AG04450 (cell line): ENCODE data around the gene ADAMTS17. TPM values are rescaled to one million over a fixed set of nuclear protein-coding genes. Genes with fewer than 3 reads are reported as not detected.

Experiments used
- CTCF ChIA-PET: fragments of 300-600, 350-600 bp; formaldehyde crosslinking; extraction: SDS; loops from one replicate; lab custom pipeline; 2022; ENCODE audit warnings: antibody characterized with exemption, inconsistent platforms; lab: Charles Lee
- POLR2A ChIA-PET: fragments of 350-600 bp; formaldehyde crosslinking; extraction: SDS; loops from one replicate; lab custom pipeline; 2021; ENCODE audit warnings: antibody characterized with exemption, inconsistent platforms; lab: Yijun Ruan, JAX
- DNase-seq: peaks from one replicate; pipeline ENCODE4 v3.0.0-alpha.2; 2011; ENCODE audit warnings: low read depth, low spot score
- H3K27ac ChIP-seq: one replicate; pipeline ENCODE4 v1.5.1; 2012; ENCODE audit warnings: low read depth, low read length, control low read depth
- H3K27me3 ChIP-seq: one replicate; pipeline ENCODE4 v1.6.0; 2012; ENCODE audit warnings: low read length; ENCODE audit not compliant: control insufficient read depth, insufficient read depth
- H3K4me3 ChIP-seq: 2 replicates; pipeline ENCODE4 v1.5.1; 2011; ENCODE audit warnings: mild to moderate bottlenecking, low read depth, low read length, control low read depth
- H3K9me3 ChIP-seq: 2 replicates; pipeline ENCODE4 v1.5.1; 2012; ENCODE audit warnings: low read length; ENCODE audit not compliant: control insufficient read depth, insufficient read depth
- polyA plus RNA-seq: library from polyadenylated mRNA; depleted of rRNA; stranded (reverse); fragments of >200 nt; gene quantifications from 2 replicates; pipeline ENCODE4 v1.2.3, GENCODE V29; 2011
- TF ChIP-seq, protein P1 (sequence below): IDR thresholded peaks from 2 replicates; pipeline ENCODE4 v1.5.1; 2011; ENCODE audit warnings: low read depth, low read length, control low read depth, inconsistent platforms

ADAMTS17 gene
- polyA plus RNA-seq, 1 experiment = 0.06 TPM

DNA sequence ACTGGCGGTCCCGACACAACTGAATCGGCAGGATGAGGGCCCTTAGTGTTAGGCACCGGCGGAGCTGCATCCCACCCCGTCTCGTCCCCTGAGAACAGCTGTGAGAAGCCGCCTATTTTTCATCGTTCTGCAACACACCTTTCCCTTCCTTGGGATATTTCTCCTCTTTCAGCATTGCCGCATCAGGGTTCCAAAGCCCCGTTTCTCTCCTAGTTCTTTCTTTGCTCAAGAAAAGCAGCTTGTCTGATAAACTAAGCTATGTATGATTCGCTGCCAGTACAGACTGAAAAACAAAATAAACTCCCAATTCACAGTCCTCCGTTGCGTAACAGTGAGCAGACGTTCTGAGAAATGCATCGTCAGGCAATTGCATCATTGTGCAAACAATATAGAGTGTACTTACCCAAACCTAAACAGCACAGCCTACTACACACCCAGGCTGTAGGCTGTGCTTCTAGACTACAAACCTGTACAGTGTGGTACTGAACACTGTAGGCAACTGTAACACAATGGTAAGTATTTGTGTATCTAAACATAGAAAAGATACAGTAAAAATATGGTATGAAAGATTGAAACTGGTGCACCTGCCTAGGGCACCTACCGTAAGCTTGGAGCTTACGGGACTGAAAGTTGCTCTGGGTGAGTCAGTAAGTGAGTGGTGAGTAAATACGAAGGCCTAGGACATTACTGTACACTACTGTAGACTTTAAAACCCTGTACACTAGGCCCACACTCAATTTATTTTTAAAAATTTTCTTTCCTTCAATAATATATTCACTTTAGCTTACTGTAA lies 8.9 kb upstream of the ADAMTS17 start:
- Histone ChIP-seq H3K27me3 (no peaks in the 10 kb centered on the region), H3K9me3 (peaks cover 6% of the 10 kb centered on the region; the same call in 1 of the 2 replicates), H3K4me3 (peak overlapping the region; percentile 31; the same call in 1 of the 2 replicates), H3K27ac (peak overlapping the region; percentile 61)
- DNase-seq = no peak
- CTCF ChIA-PET = interaction anchor here (0.6 to 4.1 kb wide), 29 partner anchors 8 to 1078 kb away, joined by 3 to 85 read pairs (median 4); partner anchors contain the start of genes ADAMTS17, ASB7 and LINS1
- POLR2A ChIA-PET = no interaction called here
- TF ChIP-seq, protein P1, sequence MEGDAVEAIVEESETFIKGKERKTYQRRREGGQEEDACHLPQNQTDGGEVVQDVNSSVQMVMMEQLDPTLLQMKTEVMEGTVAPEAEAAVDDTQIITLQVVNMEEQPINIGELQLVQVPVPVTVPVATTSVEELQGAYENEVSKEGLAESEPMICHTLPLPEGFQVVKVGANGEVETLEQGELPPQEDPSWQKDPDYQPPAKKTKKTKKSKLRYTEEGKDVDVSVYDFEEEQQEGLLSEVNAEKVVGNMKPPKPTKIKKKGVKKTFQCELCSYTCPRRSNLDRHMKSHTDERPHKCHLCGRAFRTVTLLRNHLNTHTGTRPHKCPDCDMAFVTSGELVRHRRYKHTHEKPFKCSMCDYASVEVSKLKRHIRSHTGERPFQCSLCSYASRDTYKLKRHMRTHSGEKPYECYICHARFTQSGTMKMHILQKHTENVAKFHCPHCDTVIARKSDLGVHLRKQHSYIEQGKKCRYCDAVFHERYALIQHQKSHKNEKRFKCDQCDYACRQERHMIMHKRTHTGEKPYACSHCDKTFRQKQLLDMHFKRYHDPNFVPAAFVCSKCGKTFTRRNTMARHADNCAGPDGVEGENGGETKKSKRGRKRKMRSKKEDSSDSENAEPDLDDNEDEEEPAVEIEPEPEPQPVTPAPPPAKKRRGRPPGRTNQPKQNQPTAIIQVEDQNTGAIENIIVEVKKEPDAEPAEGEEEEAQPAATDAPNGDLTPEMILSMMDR = no peak

DNA sequence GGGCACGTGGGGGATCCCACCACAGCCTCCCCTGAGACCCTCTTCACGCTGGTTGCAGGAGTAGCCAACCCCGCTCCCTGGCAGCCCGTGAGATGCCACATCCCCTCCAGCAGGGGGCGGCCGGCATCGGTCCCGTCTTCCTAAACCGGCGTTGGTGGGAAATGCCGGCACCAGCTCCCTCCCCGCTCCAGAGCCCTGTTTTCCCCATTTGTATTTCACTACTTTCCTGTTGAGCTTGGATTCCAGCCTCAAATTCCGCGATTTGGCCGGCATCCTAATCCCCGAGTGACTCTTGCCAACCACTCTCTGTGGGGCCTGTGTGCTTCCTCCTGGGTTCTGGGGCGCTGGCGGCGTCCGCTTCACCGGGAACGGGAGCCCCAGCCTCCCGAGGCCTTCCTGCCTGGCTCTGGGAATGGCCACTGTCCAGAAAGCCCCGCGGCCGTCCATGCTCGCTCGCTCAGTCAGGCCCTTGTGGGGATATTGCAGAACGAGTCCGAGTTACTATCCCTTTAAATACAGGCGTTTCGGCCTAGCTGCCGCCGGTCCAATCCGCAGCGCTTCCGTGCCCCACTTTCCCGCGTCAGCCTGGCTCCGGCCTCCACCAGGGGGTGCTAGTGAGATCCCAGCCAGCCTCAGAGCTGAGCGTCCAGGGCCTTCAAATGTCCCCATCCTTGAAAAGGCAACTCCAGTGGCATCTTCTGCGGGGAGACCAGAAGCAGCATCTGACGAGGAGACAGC lies 8.1 kb upstream of the ADAMTS17 start:
- POLR2A ChIA-PET = interaction anchor here (0.7 kb wide), 1 partner anchor 319 kb away, joined by 3 read pairs; no protein-coding TSS in a partner anchor
- TF ChIP-seq, protein P1 = peak; percentile 77
- CTCF ChIA-PET = interaction anchor here (0.6 to 4.1 kb wide), 34 partner anchors 8 to 1077 kb away, joined by 3 to 85 read pairs (median 4); partner anchors contain the start of genes ADAMTS17, ASB7 and LINS1
- DNase-seq = peak; percentile 38
- peak overlapping the region; percentile 61 for H3K4me3 ChIP-seq
- no peak overlapping the region for H3K27ac ChIP-seq
- no peaks in the 10 kb centered on the region for H3K27me3 ChIP-seq
- H3K9me3 ChIP-seq = peaks cover 6% of the 10 kb centered on the region; the same call in 1 of the 2 replicates

DNA sequence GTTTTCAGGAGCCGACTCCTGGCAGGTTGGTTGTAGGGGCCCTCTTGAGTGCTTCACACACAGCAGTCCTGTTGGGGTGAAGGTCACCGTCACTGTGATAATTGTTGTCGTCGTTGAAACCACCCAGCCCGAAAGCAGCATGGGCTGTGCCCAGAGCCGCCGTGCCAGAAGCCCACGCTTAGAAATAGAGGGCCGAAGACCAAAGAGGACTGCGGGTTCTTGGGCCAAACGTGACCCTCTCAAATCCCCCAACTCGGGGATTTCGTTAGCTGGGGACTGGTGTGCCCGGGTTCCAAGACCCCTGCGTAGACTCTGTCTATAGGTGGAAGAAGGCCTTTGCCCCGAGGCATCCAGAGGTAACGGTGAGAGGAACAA lies 7.5 kb upstream of the ADAMTS17 start:
- H3K9me3 ChIP-seq = peaks cover 6% of the 10 kb centered on the region; the same call in 1 of the 2 replicates
- CTCF ChIA-PET = interaction anchor here (0.6 to 4.1 kb wide), 18 partner anchors 10 to 1234 kb away, joined by 3 to 85 read pairs (median 5); no protein-coding TSS in a partner anchor
- no peaks in the 10 kb centered on the region for H3K27me3 ChIP-seq
- DNase-seq = no peak
- H3K4me3 ChIP-seq = peak overlapping the region; percentile 61; the same call in 1 of the 2 replicates
- no peak overlapping the region for H3K27ac ChIP-seq
- POLR2A ChIA-PET = interaction anchor here (0.7 kb wide), 1 partner anchor 318 kb away, joined by 3 read pairs; no protein-coding TSS in a partner anchor
- TF ChIP-seq, protein P1 = no peak

DNA sequence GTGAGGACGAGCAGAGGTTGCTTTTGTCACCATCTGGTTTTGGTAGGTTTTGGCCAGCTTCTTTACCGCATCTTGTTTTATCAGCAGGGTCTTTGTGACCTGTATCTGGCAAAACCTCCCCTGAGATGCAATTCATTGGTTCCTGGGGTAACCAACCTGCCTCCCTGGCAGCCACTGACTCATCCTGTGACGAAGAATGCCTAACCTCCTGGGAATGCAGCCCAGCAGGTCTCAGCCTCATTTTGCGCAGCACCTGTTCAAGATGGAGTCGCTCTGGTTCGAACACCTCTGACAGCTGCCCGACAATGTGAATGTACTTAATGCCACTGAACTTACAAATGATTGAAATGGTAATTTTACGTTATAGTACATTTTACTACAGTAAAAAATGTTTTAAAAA lies 6.8 kb upstream of the ADAMTS17 start:
- POLR2A ChIA-PET = no interaction called here
- CTCF ChIA-PET = interaction anchor here (0.6 to 4.1 kb wide), 4 partner anchors 224 to 1235 kb away, joined by 3 to 85 read pairs (median 6); no protein-coding TSS in a partner anchor
- no peak for DNase-seq

More for the DNA sequence above, 6.8 kb upstream of the ADAMTS17 start:
- TF ChIP-seq, protein P1 = no peak
- Histone ChIP-seq H3K9me3 (peaks cover 6% of the 10 kb centered on the region; the same call in 1 of the 2 replicates), H3K4me3 (no peak overlapping the region), H3K27me3 (no peaks in the 10 kb centered on the region), H3K27ac (no peak overlapping the region)
